GM18508 (cell line): ENCODE measurements around the gene CDK5R1.

ENCODE experiments used
- ATAC-seq: cut with Tn5 transposase; IDR thresholded peaks from one replicate; pipeline ENCODE4 v1.9.1; 2021; ENCODE audit warnings: moderate number of reproducible peaks; ENCODE audit not compliant: insufficient read depth, unreplicated experiment

CDK5R1 gene

DNA sequence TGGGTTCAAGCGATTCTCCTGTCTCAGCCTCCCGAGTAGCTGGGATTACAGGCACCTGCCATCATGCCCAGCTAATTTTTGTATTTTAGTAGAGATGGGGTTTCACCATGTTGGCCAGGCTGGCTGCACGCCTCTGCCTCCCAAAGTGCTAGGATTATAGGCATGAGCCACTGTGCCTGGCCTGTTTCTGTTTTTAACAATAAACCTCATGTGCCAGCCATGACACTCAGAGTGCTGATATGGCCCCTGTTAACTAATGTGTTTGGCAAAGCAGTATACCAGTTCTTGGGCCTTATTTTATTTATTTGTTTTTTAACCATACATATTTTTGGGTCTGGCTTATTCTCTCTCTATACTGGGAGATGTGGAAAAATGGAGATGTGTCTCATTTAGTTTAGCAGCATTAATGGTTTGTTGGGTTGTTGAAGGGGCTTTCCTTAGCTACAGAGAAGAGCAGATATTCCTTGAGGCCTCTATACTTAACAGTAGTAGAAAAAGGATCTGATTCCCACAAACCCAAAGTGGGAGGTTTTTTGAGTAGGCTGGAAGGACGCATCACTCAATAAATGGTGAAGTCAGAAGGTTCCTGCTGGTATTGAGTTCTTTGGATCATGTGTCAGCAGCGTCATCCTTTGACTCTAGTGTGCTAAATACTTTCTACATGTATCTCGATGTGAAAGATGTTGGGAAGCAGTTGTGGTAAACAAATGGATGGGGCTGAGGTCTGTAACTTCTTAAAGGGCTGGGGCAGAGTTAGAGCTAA is 16.2 kb upstream of the CDK5R1 start:
- no peak for ATAC-seq

DNA sequence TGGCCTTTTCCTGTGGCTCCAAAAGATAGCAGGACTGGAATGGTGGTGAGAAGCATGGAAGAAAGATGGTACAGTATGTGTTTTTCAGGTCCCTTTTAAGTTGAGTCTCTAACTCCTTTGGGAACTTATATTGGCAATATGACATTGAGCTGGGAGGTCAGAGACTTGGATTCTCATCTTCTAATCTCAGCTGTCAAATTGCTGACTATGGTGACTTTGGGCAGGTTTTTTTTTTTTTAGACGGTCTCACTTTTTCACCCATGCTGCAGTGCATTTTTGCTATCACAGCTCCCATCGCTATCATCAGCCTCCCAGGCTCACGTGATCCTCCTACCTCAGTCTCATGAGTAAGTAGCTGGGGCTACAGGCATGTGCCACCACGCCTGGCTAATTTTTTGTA is 15.1 kb upstream of the CDK5R1 start:
- no peak for ATAC-seq

DNA sequence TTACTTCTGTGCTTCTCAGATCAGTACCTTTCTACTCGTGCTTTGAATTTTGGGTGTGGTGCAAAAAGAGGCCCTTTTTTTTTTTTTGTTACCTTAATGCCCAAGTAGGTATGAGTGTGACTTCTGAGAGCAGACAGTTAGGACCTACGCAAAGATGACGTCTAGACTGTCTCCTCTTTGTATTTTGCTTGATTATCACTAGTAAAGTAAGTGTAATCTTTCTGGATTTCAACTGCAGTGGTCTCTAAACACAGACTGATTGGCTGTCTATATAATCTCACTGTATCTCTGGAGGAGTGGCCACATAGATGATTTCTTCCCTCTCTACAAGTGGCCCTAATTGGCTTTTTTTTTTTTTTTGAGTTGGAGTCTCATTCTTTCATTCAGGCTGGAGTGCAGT is 11.5 kb upstream of the CDK5R1 start:
- no peak for ATAC-seq

DNA sequence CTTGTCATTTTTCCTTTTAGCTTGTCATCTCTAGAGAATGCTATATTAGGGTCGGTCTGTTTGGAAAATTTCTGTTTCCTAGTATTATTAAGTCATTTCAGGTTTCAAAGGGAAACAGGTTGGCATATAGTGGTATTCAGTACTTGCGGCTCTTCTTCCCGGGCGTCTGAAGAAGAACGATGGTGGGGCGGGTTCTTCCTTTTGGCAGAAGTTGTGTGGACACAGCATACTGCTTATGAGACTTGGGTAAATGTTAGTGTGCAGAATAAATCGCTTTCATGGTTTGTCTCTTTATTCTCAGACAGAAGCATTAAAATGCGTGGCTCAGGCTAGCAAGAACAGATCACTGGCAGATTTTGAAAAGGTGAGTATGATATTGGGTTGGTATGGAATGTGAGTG is 9.6 kb upstream of the CDK5R1 start:
- no peak for ATAC-seq

DNA sequence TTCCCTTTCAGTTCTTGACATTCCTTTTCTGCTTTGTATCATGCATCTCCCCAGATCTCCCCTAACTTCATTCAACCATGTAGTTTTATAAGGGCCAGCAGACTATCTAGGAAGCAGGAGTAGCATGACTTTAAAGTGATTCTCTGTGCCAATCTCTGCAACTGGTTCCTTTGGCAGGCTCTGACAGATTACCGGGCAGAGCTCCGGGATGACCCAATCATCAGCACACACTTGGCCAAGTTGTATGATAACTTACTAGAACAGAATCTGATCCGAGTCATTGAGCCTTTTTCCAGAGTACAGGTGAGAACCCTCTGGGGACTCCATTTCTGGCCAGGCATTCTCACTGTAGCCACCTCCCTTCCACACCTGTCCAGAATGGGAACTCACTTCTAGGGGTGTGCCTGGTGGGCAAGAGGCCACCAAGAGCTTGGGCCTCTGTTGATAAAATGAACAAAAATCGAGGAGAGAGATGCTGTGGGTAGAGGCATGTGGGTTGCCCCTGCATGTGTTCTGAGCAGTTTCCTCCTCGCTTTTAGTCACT is 7.6 kb upstream of the CDK5R1 start:
- no peak for ATAC-seq

DNA sequence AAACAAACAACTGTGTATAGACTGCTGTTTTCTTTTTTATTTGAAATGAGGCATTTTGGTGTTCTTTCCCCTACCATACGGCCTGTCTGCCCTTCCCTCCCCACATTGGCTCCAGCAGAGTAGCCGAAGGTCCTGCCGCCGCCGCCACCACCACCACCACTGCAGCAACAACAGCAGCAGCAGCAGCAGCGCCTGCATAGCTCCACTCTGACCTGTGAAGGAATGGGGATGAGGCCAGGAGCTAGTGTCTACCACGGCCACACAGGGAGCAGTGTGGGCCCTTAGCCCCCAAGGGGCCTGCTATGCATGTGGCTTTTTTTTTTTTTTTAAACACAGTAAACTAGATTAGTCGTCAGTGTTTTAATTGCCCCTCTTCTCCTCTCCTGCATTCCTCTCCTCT is 5.6 kb upstream of the CDK5R1 start:
- ATAC-seq: no peak

DNA sequence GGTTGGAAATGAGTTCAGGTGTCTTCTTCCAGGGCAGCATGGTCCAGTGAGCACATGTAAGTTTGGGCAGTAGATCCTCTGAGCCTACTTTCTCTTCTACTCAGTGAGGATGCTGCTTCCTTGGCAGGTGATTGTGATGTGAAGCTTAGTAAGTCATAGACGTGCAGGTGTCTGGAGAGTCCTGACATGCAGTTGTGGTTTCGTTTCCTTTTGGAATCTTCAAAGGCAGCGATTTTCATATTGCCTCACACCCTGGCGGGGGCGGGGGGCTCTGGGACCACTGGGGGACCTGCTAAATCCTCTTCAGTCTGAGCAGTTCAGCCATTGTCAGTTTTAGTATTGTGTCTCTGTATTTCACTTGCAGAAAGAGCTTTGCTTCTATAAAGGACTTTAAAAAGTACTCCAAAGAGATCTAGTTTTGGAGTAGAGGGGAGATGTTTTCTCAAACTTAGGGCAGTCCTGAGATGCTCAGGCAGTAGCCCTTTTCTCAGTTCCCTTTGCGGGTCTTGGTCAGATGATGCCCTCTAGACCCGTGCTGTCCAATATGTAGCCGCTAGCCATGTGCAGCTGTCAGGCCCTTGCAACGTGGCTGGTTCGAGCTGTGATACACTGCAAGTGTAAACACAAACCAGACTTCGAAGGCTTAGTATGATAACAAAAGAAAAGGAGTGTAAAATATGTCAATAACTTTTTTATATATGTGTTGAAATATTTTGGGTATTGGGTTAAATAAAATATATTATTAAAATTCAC is 4.0 kb upstream of the CDK5R1 start:
- no peak for ATAC-seq

DNA sequence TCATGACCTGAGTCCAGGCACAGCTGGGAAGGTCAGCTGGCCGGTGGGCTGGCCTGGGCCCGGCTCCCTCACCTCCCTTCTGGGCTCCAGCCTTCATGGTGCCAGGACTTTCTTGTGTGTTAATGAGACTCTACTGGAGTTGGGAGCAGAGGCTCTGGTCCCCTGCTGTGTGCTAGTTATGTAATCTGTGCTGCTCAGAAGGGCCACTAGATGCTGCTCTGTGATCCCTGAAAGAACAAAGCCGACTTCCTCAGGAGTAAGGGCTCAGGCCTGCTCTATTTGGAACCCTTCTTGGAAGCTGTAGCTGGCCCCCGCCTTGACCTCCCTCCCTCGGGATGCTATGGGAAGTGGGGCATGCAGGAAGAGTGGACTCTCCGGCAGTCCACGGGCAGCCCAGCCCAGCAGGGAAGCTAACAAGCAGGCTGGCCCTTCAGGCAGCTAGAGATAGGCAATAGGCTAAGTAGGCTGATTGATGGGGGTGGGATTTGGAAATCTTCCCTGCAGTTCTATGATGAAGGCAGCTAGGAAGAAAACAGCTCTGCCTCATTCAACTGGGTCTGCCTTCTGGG is 3.3 kb upstream of the CDK5R1 start:
- ATAC-seq: no peak

DNA sequence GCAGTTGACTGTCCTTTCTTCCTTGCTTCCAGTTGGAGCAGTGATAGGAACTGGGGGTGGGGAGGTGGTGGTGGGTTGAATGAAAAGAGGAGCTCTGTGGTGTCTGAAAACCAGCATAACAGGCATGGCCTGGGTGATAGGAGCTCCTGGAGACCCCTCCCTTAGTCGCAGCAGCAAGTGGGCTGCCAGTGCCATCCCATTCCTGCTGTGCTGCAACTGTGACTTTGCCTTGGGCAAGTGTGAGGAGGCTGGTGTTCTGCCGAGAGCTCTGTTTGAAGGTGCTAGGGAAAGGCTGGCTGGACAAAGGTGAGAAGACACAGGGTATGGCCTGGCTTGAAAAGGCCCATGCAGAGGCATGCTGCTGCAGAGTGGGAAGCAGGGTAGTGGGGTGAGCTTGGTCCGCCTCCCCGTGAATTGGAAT is 2.7 kb upstream of the CDK5R1 start:
- no peak for ATAC-seq

DNA sequence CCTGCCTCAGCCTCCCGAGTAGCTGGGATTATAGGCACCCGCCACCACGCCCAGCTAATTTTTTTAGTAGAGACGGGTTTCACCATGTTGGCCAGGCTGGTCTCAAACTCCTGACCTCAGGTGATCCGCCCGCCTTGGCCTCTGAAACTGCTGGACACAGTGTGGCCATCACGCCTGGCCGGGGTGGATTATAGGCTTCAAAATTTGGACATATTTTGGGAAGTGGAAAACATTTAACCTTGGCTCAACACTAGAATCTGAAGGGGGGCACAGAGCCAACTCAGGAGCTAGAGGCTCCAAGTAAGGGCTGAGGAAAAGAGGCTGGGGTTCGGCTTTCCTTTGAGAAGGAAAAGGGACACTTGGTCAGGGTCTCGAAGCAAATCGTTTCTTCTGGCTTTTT is 2.2 kb upstream of the CDK5R1 start:
- no peak for ATAC-seq

DNA sequence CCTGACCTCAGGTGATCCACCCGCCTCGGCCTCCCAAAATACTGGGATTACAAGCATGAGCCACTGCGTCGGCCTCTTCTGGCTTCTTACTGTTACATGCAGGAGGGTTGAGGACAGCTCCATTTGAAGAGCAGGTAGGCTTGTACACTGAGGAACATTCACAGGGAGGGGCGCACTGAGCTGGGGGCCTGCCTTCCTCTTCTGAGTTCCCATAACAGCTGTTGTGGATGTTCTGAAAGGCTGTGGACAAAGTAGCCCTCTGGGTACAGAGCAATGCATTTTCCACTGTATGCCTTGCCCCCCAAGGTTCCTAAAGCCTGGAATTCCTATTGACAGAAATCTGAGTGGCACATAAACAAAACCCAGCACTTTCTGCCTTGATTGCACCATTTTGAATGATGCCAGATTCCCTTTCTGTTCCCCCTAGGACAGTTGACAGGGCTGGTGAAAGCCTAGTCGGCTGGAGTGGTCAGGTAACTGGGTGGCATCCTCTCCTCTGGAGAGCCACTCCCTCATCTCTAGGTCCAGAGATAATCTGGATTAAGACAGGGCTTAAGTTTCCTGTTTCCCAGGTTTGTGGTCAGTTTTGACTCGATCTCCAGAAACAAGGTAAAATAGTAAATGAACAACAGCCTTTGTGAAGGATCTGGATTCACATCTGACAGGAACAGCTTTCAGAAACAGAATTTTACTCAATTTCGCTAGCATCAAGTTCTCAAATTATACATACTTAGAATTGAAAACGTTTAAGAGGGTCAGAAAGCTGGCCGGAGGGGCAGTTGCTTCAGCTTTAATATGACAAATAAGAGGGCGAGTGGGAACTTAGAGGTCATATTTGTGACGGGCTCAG is 1.3 kb upstream of the CDK5R1 start:
- ATAC-seq: no peak

DNA sequence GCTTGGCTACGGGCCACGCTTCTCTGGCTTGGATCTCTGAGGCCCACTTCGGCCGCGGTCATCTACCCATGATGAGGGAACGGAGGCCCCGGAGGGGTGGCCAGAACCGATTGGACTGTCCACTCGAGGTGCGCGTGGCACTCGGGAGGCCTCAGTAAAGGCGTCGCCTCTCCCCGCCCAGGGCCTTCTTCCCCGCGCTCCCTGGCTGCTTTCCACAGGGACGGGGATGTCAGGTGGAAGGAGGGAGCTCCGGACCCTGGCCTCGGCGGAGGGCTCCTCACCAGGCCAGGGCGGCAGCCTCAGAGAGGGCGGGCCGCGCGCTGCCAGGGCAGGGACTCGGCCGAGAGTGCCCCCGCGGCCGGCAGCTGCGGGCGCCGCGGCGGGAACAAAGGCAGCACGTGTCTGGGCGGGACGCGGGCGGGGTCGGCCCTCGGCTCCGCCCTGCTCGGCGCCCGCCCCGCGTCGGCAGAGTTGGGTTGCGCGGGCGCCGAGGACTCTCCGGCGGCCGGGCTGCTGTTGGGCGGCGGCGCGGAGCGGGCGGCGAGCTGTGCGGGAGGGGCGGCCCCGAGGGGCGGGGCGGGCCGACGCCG is 587 bp upstream of the CDK5R1 start:
- ATAC-seq: no peak

DNA sequence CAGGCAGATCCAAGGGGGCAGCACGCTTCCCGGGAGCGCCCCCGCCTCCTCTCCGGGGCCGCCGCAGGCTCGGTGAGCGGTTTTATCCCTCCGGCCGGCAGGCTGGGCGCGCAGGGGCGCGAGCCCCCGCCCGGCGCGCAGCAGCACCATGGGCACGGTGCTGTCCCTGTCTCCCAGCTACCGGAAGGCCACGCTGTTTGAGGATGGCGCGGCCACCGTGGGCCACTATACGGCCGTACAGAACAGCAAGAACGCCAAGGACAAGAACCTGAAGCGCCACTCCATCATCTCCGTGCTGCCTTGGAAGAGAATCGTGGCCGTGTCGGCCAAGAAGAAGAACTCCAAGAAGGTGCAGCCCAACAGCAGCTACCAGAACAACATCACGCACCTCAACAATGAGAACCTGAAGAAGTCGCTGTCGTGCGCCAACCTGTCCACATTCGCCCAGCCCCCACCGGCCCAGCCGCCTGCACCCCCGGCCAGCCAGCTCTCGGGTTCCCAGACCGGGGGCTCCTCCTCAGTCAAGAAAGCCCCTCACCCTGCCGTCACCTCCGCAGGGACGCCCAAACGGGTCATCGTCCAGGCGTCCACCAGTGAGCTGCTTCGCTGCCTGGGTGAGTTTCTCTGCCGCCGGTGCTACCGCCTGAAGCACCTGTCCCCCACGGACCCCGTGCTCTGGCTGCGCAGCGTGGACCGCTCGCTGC is 832 bp downstream of the CDK5R1 start:
- no peak for ATAC-seq

DNA sequence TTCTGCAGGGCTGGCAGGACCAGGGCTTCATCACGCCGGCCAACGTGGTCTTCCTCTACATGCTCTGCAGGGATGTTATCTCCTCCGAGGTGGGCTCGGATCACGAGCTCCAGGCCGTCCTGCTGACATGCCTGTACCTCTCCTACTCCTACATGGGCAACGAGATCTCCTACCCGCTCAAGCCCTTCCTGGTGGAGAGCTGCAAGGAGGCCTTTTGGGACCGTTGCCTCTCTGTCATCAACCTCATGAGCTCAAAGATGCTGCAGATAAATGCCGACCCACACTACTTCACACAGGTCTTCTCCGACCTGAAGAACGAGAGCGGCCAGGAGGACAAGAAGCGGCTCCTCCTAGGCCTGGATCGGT is 1.4 kb downstream of the CDK5R1 start:
- no peak for ATAC-seq

DNA sequence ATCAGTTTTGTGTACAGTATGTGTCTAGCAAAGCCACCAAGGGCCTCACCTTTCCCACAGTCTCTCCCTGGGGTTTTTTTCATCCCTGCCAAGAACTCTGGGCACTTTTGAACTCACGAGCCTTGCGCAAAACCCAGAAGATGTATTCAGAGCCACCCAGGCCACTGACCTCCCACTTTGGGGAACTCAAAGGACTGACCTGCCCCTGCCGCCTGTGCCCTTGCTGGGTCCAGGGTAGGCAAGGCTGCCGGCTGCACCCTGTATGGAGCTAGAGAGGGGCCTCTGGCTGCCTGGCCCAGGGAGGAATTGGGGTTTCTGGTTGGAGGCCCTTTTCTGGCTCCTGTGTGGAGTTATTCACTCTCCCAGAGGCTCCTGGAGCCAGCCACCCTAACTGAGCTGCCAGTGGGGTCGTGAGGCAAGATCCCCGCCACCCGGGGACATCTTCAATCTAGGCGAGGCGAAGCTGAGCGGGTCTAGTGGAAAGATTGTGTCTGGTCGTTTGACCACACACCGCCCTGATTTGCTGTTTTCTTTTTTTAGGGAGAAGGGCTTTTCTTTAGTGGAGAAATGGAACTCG is 1.9 kb downstream of the CDK5R1 start:
- no peak for ATAC-seq

DNA sequence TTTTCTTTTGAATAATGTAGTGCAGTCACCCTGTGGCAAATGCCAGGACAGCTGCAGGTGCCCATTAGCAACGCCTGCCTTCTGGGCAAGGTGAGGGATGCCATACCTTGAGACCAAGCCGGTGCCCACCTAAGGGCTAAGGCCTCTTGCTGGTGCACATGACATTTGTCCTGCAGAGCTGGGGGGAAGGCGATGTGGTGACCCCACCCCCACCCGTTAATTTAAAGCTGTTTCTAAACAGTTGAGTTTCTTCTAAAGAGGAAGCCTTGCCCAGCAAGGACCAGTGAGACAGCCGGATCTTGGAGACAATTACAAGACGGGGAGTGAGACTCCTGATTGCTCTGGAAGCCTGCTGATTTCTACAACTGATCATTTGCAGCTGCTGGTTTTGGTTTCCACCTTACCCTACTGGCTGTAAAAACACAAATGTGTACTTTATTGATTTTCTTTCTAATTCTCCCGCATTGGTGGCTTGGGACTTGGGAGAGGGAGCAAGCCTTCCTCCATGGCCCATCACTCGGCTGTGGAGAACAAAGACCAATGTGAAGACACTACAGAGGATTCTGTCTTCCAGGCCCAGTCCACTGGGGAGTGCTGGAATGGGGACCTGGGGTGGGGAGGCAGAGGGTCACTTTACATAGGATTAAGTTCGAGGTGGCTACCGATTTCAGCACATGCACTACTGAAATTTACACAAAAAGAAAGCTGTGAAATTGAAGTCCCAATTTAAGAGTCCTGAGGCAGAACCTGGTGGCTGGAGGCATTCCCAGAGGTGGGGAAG is 2.7 kb downstream of the CDK5R1 start:
- ATAC-seq: no peak

DNA sequence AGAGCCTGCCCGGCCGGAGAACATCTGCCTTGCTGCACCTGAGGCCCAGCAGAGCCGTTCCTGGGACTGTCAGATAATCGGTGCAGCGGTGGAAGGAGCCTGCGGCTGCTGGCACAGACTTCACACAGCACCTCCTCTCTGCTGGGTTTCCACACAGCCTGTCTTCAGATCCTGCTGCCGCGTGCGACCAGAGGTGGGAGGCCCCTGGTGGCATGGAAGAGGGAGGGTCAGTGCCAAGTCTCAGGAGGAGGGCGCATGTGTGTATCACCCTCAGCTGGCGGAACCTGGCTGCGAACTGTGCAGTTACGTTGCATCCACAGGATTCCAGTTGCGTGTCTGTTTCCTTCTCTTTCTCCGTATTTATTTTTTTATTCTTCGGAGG is 3.3 kb downstream of the CDK5R1 start:
- ATAC-seq: no peak
